Measurements from ENCODE around the gene NMT1. TPM values are rescaled to one million over a fixed set of nuclear protein-coding genes. Genes with fewer than 3 reads are reported as not detected.
"Not testable (repeated sequence)": the region's sequence is repeated elsewhere in the genome, so short reads cannot be mapped to it uniquely, and the experiment has no call there.

NMT1 gene
- total RNA-seq, 1 donor from 2014 or later: 85.8 TPM

DNA sequence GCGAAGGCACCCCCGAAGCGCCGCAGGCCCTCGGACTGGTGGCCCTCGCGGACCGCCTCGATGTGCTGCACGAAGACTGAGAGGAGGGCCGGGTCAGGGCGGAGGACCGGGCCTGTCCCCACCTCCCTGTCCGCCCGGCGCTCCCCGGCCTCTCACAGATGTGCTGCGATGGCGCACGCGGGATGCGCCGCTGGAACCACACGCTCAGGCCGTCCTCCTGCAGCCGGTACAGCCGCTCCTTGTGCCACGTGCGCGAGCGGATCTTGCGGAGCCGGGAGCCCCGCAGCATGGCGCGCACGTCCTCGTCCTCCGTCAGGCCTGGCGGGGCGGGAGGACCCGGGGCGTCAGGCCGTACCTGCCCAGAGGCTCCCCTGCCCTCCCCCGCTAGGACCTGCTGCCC is 59.9 kb downstream of the NMT1 start:
- no peak for DNase-seq (ENCODE audit: low spot score)
- Mint-ChIP-seq H3K9me3 (ENCODE audit: unreplicated experiment) (no peaks in the 10 kb centered on the region), H3K36me3 (ENCODE audit: low read depth, unreplicated experiment) (no peaks in the 10 kb centered on the region), H3K27ac (ENCODE audit: unreplicated experiment) (no peak overlapping the region), H3K4me1 (ENCODE audit: unreplicated experiment) (peaks cover 3% of the 10 kb centered on the region), H3K27me3 (ENCODE audit: unreplicated experiment) (peaks cover 12% of the 10 kb centered on the region), H3K4me3 (ENCODE audit: unreplicated experiment) (no peak overlapping the region)
- TF ChIP-seq, protein P1, sequence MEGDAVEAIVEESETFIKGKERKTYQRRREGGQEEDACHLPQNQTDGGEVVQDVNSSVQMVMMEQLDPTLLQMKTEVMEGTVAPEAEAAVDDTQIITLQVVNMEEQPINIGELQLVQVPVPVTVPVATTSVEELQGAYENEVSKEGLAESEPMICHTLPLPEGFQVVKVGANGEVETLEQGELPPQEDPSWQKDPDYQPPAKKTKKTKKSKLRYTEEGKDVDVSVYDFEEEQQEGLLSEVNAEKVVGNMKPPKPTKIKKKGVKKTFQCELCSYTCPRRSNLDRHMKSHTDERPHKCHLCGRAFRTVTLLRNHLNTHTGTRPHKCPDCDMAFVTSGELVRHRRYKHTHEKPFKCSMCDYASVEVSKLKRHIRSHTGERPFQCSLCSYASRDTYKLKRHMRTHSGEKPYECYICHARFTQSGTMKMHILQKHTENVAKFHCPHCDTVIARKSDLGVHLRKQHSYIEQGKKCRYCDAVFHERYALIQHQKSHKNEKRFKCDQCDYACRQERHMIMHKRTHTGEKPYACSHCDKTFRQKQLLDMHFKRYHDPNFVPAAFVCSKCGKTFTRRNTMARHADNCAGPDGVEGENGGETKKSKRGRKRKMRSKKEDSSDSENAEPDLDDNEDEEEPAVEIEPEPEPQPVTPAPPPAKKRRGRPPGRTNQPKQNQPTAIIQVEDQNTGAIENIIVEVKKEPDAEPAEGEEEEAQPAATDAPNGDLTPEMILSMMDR (IDR thresholded peaks at IDR 0.05; ENCODE audit: unreplicated experiment): no peak

DNA sequence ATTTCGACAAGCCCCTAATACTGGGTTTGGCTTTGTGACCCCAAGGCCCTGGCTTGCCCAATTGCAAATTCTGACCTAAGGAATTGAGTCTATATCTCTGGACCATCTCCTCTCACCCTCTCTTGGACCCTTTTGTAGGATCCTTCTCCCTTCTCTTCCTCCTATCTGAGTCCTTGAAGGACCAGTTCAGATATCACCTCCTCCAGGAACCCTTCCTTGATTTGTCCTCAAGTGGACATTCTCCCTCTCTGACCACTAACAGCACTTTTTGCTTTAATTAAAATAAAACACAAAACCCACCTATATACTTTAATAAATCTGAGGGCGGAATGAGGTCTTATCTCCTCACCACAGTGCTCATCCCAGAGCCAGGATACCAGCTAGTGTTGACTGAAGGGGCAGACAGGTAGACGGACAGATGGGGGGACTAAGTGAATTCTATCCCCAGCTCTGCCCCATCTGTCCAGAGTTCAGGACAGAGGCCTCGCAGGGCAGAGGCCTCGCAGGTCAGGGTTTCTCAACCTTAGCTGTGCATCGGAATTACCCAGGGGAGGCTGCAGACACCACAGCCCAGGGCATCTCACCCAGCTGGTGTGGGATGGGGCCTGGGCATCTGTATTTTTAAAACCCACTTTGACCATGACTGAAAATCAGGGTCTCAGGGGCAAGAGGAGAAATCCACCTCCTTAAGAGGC is 62.1 kb downstream of the NMT1 start:
- no peak overlapping the region for H3K27ac Mint-ChIP-seq (ENCODE audit: unreplicated experiment)
- no peaks in the 10 kb centered on the region for H3K9me3 Mint-ChIP-seq (ENCODE audit: unreplicated experiment)
- no peak overlapping the region for H3K4me3 Mint-ChIP-seq (ENCODE audit: unreplicated experiment)
- no peaks in the 10 kb centered on the region for H3K4me1 Mint-ChIP-seq (ENCODE audit: unreplicated experiment)
- H3K36me3 Mint-ChIP-seq (ENCODE audit: low read depth, unreplicated experiment): no peaks in the 10 kb centered on the region
- TF ChIP-seq, protein P1 (IDR thresholded peaks at IDR 0.05; ENCODE audit: unreplicated experiment): no peak
- DNase-seq (ENCODE audit: low spot score): no peak
- peaks cover 12% of the 10 kb centered on the region for H3K27me3 Mint-ChIP-seq (ENCODE audit: unreplicated experiment)

DNA sequence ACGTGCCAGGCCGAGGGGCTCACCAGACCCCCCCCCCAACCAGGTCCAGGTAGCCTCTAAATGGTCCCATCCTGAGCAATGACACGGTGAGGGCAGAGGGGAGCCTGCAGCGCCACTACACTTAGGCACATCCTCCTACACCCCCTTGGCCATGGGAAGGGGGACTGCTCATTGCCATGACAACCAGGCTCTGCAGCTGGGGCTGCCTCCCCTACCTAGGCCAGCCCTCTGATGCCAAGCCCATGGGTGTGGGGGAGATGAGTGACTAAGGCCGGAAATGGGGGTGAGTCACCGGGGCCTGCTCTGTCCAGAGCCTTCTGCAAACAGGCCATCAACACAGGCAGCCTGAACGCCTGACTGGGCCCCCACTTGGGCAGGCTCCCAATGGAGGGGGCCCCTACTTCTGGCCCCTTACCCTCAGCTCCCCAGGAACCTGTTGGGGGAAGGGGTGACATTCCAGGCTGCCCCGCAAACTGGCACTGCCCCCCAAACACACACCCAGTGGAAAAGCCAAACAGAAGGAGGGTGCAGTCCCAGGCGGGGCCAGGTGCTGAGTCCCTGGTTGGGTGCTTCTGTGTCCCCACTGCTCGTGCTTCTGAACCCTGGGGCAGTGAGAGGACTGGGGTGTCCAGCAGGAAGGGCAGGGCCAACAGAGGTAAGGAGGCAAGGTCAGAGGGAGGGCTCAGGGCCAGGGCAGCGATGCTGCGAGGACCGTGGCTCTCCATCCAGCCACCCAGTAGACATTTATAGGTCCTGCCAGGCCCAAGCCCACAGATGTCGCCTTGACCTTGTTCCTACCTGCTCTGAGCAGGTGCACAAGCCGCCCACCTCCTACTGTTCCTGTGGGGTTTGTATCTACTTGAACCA is 63.0 kb downstream of the NMT1 start:
- Mint-ChIP-seq H3K4me3 (ENCODE audit: unreplicated experiment) (no peak overlapping the region), H3K9me3 (ENCODE audit: unreplicated experiment) (no peaks in the 10 kb centered on the region), H3K4me1 (ENCODE audit: unreplicated experiment) (no peaks in the 10 kb centered on the region), H3K27ac (ENCODE audit: unreplicated experiment) (no peak overlapping the region), H3K36me3 (ENCODE audit: low read depth, unreplicated experiment) (no peaks in the 10 kb centered on the region), H3K27me3 (ENCODE audit: unreplicated experiment) (peaks cover 8% of the 10 kb centered on the region)
- TF ChIP-seq, protein P1 (IDR thresholded peaks at IDR 0.05; ENCODE audit: unreplicated experiment): no peak
- no peak for DNase-seq (ENCODE audit: low spot score)

DNA sequence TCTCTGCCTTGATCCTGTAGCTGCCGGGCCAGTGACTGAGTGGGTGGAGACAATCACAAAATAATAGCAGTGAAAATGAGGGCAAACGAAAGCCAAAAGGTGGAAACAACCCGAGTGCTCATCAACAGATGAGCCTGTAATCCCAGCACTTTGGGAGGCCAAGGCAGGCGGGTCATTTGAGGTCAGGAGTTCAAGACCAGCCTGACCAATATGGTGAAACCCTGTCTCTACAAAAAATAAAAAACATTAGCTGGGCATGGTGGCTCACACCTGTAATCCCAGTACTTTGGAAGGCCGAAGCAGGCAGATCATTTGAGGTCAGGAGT is 63.6 kb downstream of the NMT1 start:
- H3K27me3 Mint-ChIP-seq (ENCODE audit: unreplicated experiment); DNase-seq (ENCODE audit: low spot score); H3K36me3 Mint-ChIP-seq (ENCODE audit: low read depth, unreplicated experiment); H3K27ac Mint-ChIP-seq (ENCODE audit: unreplicated experiment); H3K9me3 Mint-ChIP-seq (ENCODE audit: unreplicated experiment); H3K4me3 Mint-ChIP-seq (ENCODE audit: unreplicated experiment); H3K4me1 Mint-ChIP-seq (ENCODE audit: unreplicated experiment): not testable (repeated sequence)

DNA sequence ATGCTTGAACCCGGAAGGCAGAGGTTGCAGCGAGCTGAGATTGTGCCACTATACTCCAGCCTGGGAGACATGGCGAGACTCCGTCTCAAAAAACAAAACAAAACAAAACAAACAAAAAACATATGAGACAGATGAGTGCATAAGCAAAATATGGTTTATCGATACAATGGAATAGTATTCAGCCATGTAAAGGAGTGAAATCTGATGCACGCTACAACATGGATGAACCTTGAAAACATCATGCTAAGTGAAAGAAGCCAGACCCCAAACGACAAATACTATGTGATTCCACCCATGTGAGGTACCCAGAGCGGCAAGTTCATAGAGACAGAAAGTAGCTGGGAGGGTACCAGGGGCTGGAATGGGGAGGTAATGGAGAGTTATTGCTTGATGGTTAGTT is 64.4 kb downstream of the NMT1 start:
- peaks cover 7% of the 10 kb centered on the region for H3K27me3 Mint-ChIP-seq (ENCODE audit: unreplicated experiment)
- H3K9me3 Mint-ChIP-seq (ENCODE audit: unreplicated experiment): no peaks in the 10 kb centered on the region
- no peak overlapping the region for H3K4me3 Mint-ChIP-seq (ENCODE audit: unreplicated experiment)
- DNase-seq (ENCODE audit: low spot score): no peak
- no peaks in the 10 kb centered on the region for H3K36me3 Mint-ChIP-seq (ENCODE audit: low read depth, unreplicated experiment)
- no peaks in the 10 kb centered on the region for H3K4me1 Mint-ChIP-seq (ENCODE audit: unreplicated experiment)
- H3K27ac Mint-ChIP-seq (ENCODE audit: unreplicated experiment): no peak overlapping the region
- TF ChIP-seq, protein P1 (IDR thresholded peaks at IDR 0.05; ENCODE audit: unreplicated experiment): no peak

All from endothelial cell (in vitro differentiated cells).